K562 (cell line): ENCODE data around the gene ROMO1. TPM values are rescaled to one million over a fixed set of nuclear protein-coding genes. Genes with fewer than 3 reads are reported as not detected.

Source experiments
- BRCA1 ChIP-seq, 2 experiments: fragments of 450-650 bp in 1 of 2; sonication (generic) in 1 of 2; formaldehyde crosslinking in 1 of 2; IDR thresholded peaks; 2 replicates each; pipeline versions ENCODE4 v1.5.0 to v1.6.1; 2017 to 2020; ENCODE audit warnings: mild to moderate bottlenecking in 1 of 2, missing genetic modification reagents in 1 of 2
- E4F1 ChIP-seq: fragments of 250-450 bp; sonication (Bioruptor Pico); IDR thresholded peaks from 2 replicates; pipeline ENCODE4 v1.5.0; 2021; ENCODE audit warnings: mild to moderate bottlenecking, borderline replicate concordance
- HMG20B ChIP-seq: fragments of 250-450 bp; sonication (Bioruptor Pico); IDR thresholded peaks from 2 replicates; pipeline ENCODE4 v1.5.0; 2021; ENCODE audit warnings: mild to moderate bottlenecking
- HOMEZ ChIP-seq: fragments of 250-450 bp; sonication (Bioruptor Pico); IDR thresholded peaks from 2 replicates; pipeline ENCODE4 v1.4.0; 2020; ENCODE audit warnings: mild to moderate bottlenecking, moderate library complexity
- KLF10 ChIP-seq: fragments of 250-450 bp; sonication (Bioruptor Pico); IDR thresholded peaks from 2 replicates; pipeline ENCODE4 v1.6.1; 2021; ENCODE audit warnings: matching md5 sums
- MLX ChIP-seq, 2 experiments: fragments of 450-650 bp in 1 of 2; sonication (generic) in 1 of 2; formaldehyde crosslinking; conservative IDR thresholded peaks; 2 replicates each; pipeline versions ENCODE4 v1.4.0 to v1.8.1; 2020 to 2022; ENCODE audit warnings: mild to moderate bottlenecking in 1 of 2, missing genetic modification reagents in 1 of 2
- NKRF ChIP-seq: fragments of 450-650 bp; IDR thresholded peaks from 2 replicates; pipeline ENCODE4 v1.6.1; 2016; ENCODE audit warnings: borderline replicate concordance
- NR2C1 ChIP-seq, 2 experiments: fragments of 450-650 bp; IDR thresholded peaks; 2 replicates each; pipeline ENCODE4 v1.6.1; 2017; ENCODE audit warnings: mild to moderate bottlenecking in 2 of 2, antibody characterized with exemption in 1 of 2, inconsistent platforms in 1 of 2, missing compliant biosample characterization in 1 of 2, missing genetic modification characterization in 1 of 2
- POLR2H ChIP-seq: IDR thresholded peaks from 2 replicates; pipeline ENCODE4 v1.6.1; 2016; ENCODE audit warnings: missing genetic modification characterization, low read depth, mild to moderate bottlenecking, control low read depth, missing compliant biosample characterization, moderate library complexity
- SFPQ ChIP-seq: fragments of 200-400 bp; formaldehyde crosslinking; IDR thresholded peaks from 2 replicates; pipeline ENCODE4 v1.6.1; 2017; ENCODE audit warnings: mild to moderate bottlenecking, low read depth, low read length, moderate library complexity
- SUPT5H ChIP-seq: fragments of 450-650 bp; IDR thresholded peaks from 2 replicates; pipeline ENCODE4 v1.6.1; 2016
- YBX1 ChIP-seq: fragments of 450-650 bp; IDR thresholded peaks from 2 replicates; pipeline ENCODE4 v1.7.1; 2016; ENCODE audit warnings: mild to moderate bottlenecking
- ZBTB12 ChIP-seq: fragments of 250-450 bp; sonication (Bioruptor Pico); IDR thresholded peaks from 2 replicates; pipeline ENCODE4 v1.4.0; 2020
- ZNF140 ChIP-seq: fragments of 250-450 bp; sonication (Bioruptor Pico); IDR thresholded peaks from 2 replicates; pipeline ENCODE4 v1.8.0; 2021; ENCODE audit warnings: moderate library complexity, mild to moderate bottlenecking, inconsistent platforms
- ZNF175 ChIP-seq: fragments of 200-800 bp; sonication (Bioruptor generic); IDR thresholded peaks from 2 replicates; pipeline ENCODE4 v1.6.1; 2016; ENCODE audit warnings: low read depth, mild to moderate bottlenecking, missing genetic modification characterization, missing compliant biosample characterization
- ZNF274 ChIP-seq: IDR thresholded peaks from 2 replicates; pipeline ENCODE4 v1.6.1; 2011; ENCODE audit warnings: low read depth, mild to moderate bottlenecking, low read length, moderate library complexity, borderline replicate concordance
- polyA plus RNA-seq, 8 experiments: library from polyadenylated mRNA; depleted of rRNA in 4 of 8; stranded (reverse) in 5 of 8; unstranded in 3 of 8; fragments of >200 nt; fragmentation: Nextera tagmentation in 2 of 8; fragmentation: Illumina TruSeq in 1 of 8; extraction: Ambion mirVana in 2 of 8; extraction: Trizol in 1 of 8; gene quantifications; 2 replicates each; pipeline versions ENCODE4 v1.2.1 to v1.2.3, GENCODE V29; 2011 to 2014; ENCODE audit warnings: inconsistent platforms in 1 of 8, missing spikeins in 1 of 8
- total RNA-seq, 7 experiments: library from RNA; depleted of rRNA in 6 of 7; stranded (reverse); fragments of >200 nt in 6 of 7; fragmentation: Illumina TruSeq in 2 of 7; extraction: Trizol in 2 of 7; gene quantifications; 2 replicates each; pipeline versions ENCODE4 v1.2.1 to v1.2.3, GENCODE V29; 2011 to 2021; ENCODE audit warnings: low replicate concordance in 1 of 7

The ROMO1 gene
- total and polyA plus RNA-seq, 9 of the 15 experiments (the other 6 are each of a cell fraction or from before 2014, with no cell fraction given) = 31.8 to 741 (median 226) TPM

GRCh38 chr20:35699127-35699956 lies at the start of gene ROMO1, which contains the start of gene NFS1 (continued):
- TF ChIP-seq POLR2H (tag) = no peak
- TF ChIP-seq MLX (CRISPR knock-in tag; conservative IDR thresholded peaks at IDR 0.05) = no peak
- TF ChIP-seq BRCA1 (IDR thresholded peaks at IDR 0.05) = no peak
- no peak for TF ChIP-seq BRCA1 (CRISPR knock-in tag; IDR thresholded peaks at IDR 0.05)
- TF ChIP-seq ZNF175 = no peak
- TF ChIP-seq HMG20B (CRISPR knock-in tag) = no peak
- no peak for TF ChIP-seq ZNF140 (CRISPR knock-in tag)
- TF ChIP-seq SUPT5H = peak; percentile 91
- TF ChIP-seq ZBTB12 (CRISPR knock-in tag) = peak; percentile 88
- no peak for TF ChIP-seq YBX1
- TF ChIP-seq ZNF274 = no peak
- peak; percentile 88 for TF ChIP-seq NKRF
- TF ChIP-seq NR2C1 (IDR thresholded peaks at IDR 0.05) = peak; percentile 99
- peak; percentile 99 for TF ChIP-seq NR2C1 (tag; IDR thresholded peaks at IDR 0.05)
- TF ChIP-seq HOMEZ (CRISPR knock-in tag) = no peak
- TF ChIP-seq E4F1 (CRISPR knock-in tag) = no peak
- TF ChIP-seq SFPQ = no peak
- no peak for TF ChIP-seq KLF10 (CRISPR knock-in tag)
